Activated T-helper 17 cell treated with anti-CD3 and anti-CD28 coated beads, Interleukin-2, amount 50 U/mL, for 72 hours (primary cell): Measurements from ENCODE around the gene FOXJ3. TPM values are rescaled to one million over a fixed set of nuclear protein-coding genes. Genes with fewer than 3 reads are reported as not detected.

Source experiments
- ATAC-seq: fragments of 150-1000 bp; cut with Tn5 transposase; replicated peaks from 2 replicates; pipeline ENCODE4 v1.10.0; 2021; ENCODE audit warnings: mild to moderate bottlenecking, moderate library complexity
- H3K27ac Mint-ChIP-seq: one replicate; pipeline ENCODE4 v1.8.0; 2022; ENCODE audit warnings: mixed read lengths
- H3K27me3 Mint-ChIP-seq: one replicate; pipeline ENCODE4 v1.8.0; 2022; ENCODE audit warnings: mixed read lengths
- H3K36me3 Mint-ChIP-seq: one replicate; pipeline ENCODE4 v1.8.0; 2022; ENCODE audit warnings: low read depth, mild to moderate bottlenecking, mixed read lengths
- H3K4me1 Mint-ChIP-seq: one replicate; pipeline ENCODE4 v1.8.0; 2022; ENCODE audit warnings: mixed read lengths
- H3K4me3 Mint-ChIP-seq: one replicate; pipeline ENCODE4 v1.8.0; 2022; ENCODE audit warnings: mild to moderate bottlenecking, mixed read lengths
- H3K9me3 Mint-ChIP-seq: one replicate; pipeline ENCODE4 v1.8.0; 2022; ENCODE audit warnings: mixed read lengths
- total RNA-seq, 2 donors: library from RNA; stranded (reverse); gene quantifications; one replicate each; pipeline ENCODE4 v1.2.3, GENCODE V29; 2022

Gene FOXJ3
- total RNA-seq, 2 donors from 2014 or later = 48.8 to 53.6 TPM

GRCh38 chr1:42348498-42348897, 13.5 kb upstream of the FOXJ3 start:
- Mint-ChIP-seq H3K4me3 (no peak overlapping the region), H3K27me3 (peaks cover 23% of the 10 kb centered on the region), H3K27ac (no peak overlapping the region), H3K4me1 (no peaks in the 10 kb centered on the region), H3K9me3 (no peaks in the 10 kb centered on the region), H3K36me3 (no peaks in the 10 kb centered on the region)
- ATAC-seq = no peak

GRCh38 chr1:42343049-42343448, 8.0 kb upstream of the FOXJ3 start:
- no peaks in the 10 kb centered on the region for H3K36me3 Mint-ChIP-seq
- H3K4me3 Mint-ChIP-seq = no peak overlapping the region
- H3K27ac Mint-ChIP-seq = no peak overlapping the region
- H3K27me3 Mint-ChIP-seq = peaks cover 3% of the 10 kb centered on the region
- no peaks in the 10 kb centered on the region for H3K4me1 Mint-ChIP-seq
- no peaks in the 10 kb centered on the region for H3K9me3 Mint-ChIP-seq
- ATAC-seq = no peak

- no peak for ATAC-seq
- H3K27ac Mint-ChIP-seq = no peak overlapping the region
- no peaks in the 10 kb centered on the region for H3K36me3 Mint-ChIP-seq
- H3K4me1 Mint-ChIP-seq = peaks cover 11% of the 10 kb centered on the region
- no peaks in the 10 kb centered on the region for H3K27me3 Mint-ChIP-seq
- no peak overlapping the region for H3K4me3 Mint-ChIP-seq
- H3K9me3 Mint-ChIP-seq = no peaks in the 10 kb centered on the region
Measured at GRCh38 chr1:42340901-42341300, 5.9 kb upstream of the FOXJ3 start.

GRCh38 chr1:42340093-42340492, 5.1 kb upstream of the FOXJ3 start:
- H3K36me3 Mint-ChIP-seq = no peaks in the 10 kb centered on the region
- no peak overlapping the region for H3K27ac Mint-ChIP-seq
- H3K4me1 Mint-ChIP-seq = peaks cover 13% of the 10 kb centered on the region
- ATAC-seq = no peak
- H3K9me3 Mint-ChIP-seq = no peaks in the 10 kb centered on the region
- no peak overlapping the region for H3K4me3 Mint-ChIP-seq
- H3K27me3 Mint-ChIP-seq = no peaks in the 10 kb centered on the region

- H3K4me3 Mint-ChIP-seq = no peak overlapping the region
- H3K27ac Mint-ChIP-seq = no peak overlapping the region
- peaks cover 30% of the 10 kb centered on the region for H3K4me1 Mint-ChIP-seq
Measured at GRCh38 chr1:42336978-42337377, 1.9 kb upstream of the FOXJ3 start.

GRCh38 chr1:42335809-42336518, 929 bp upstream of the FOXJ3 start:
- Mint-ChIP-seq H3K27me3 (no peaks in the 10 kb centered on the region), H3K36me3 (peaks cover 13% of the 10 kb centered on the region), H3K4me3 (peak overlapping the region; percentile 89), H3K4me1 (peaks cover 33% of the 10 kb centered on the region), H3K27ac (peak overlapping the region; percentile 90), H3K9me3 (no peaks in the 10 kb centered on the region)
- peak; percentile 5 for ATAC-seq

More at GRCh38 chr1:42336978-42337377, 1.9 kb upstream of the FOXJ3 start:
- Mint-ChIP-seq H3K36me3 (peaks cover 13% of the 10 kb centered on the region), H3K9me3 (no peaks in the 10 kb centered on the region), H3K27me3 (no peaks in the 10 kb centered on the region)
- no peak for ATAC-seq

- peaks cover 43% of the 10 kb centered on the region for H3K4me1 Mint-ChIP-seq
- peaks cover 13% of the 10 kb centered on the region for H3K36me3 Mint-ChIP-seq
- H3K4me3 Mint-ChIP-seq = peak overlapping the region; percentile 97
- H3K9me3 Mint-ChIP-seq = no peaks in the 10 kb centered on the region
- H3K27ac Mint-ChIP-seq = peak overlapping the region; percentile 95
- H3K27me3 Mint-ChIP-seq = no peaks in the 10 kb centered on the region
- ATAC-seq = peak; percentile 67
Measured at GRCh38 chr1:42334240-42335049, 590 bp downstream of the FOXJ3 start.

- H3K4me3 Mint-ChIP-seq = peak overlapping the region; percentile 97
- H3K4me1 Mint-ChIP-seq = peaks cover 48% of the 10 kb centered on the region
- ATAC-seq = no peak
- H3K36me3 Mint-ChIP-seq = peaks cover 13% of the 10 kb centered on the region
- H3K27me3 Mint-ChIP-seq = no peaks in the 10 kb centered on the region
- no peaks in the 10 kb centered on the region for H3K9me3 Mint-ChIP-seq
- peak overlapping the region; percentile 95 for H3K27ac Mint-ChIP-seq
Measured at GRCh38 chr1:42333662-42334239, 1.3 kb downstream of the FOXJ3 start.

- Mint-ChIP-seq H3K36me3 (peaks cover 13% of the 10 kb centered on the region), H3K27ac (no peak overlapping the region), H3K27me3 (no peaks in the 10 kb centered on the region), H3K4me1 (peaks cover 48% of the 10 kb centered on the region), H3K9me3 (no peaks in the 10 kb centered on the region), H3K4me3 (peak overlapping the region; percentile 97)
- ATAC-seq = no peak
Measured at GRCh38 chr1:42332877-42333276, 2.2 kb downstream of the FOXJ3 start.

GRCh38 chr1:42330215-42330614, 4.8 kb downstream of the FOXJ3 start:
- Mint-ChIP-seq H3K36me3 (peaks cover 13% of the 10 kb centered on the region), H3K4me1 (peaks cover 54% of the 10 kb centered on the region), H3K9me3 (no peaks in the 10 kb centered on the region), H3K4me3 (no peak overlapping the region), H3K27me3 (no peaks in the 10 kb centered on the region), H3K27ac (no peak overlapping the region)
- ATAC-seq = no peak

- Mint-ChIP-seq H3K9me3 (no peaks in the 10 kb centered on the region), H3K4me3 (no peak overlapping the region), H3K36me3 (peaks cover 9% of the 10 kb centered on the region), H3K4me1 (peaks cover 62% of the 10 kb centered on the region), H3K27me3 (no peaks in the 10 kb centered on the region), H3K27ac (no peak overlapping the region)
- no peak for ATAC-seq
Measured at GRCh38 chr1:42328916-42329496, 6.0 kb downstream of the FOXJ3 start.

- H3K27me3 Mint-ChIP-seq = no peaks in the 10 kb centered on the region
- no peak overlapping the region for H3K27ac Mint-ChIP-seq
- no peaks in the 10 kb centered on the region for H3K36me3 Mint-ChIP-seq
- no peak for ATAC-seq
- H3K9me3 Mint-ChIP-seq = no peaks in the 10 kb centered on the region
- H3K4me1 Mint-ChIP-seq = peaks cover 61% of the 10 kb centered on the region
- no peak overlapping the region for H3K4me3 Mint-ChIP-seq
Measured at GRCh38 chr1:42328047-42328625, 6.9 kb downstream of the FOXJ3 start.

GRCh38 chr1:42325014-42325402, 10.0 kb downstream of the FOXJ3 start:
- Mint-ChIP-seq H3K4me1 (peaks cover 64% of the 10 kb centered on the region), H3K27me3 (no peaks in the 10 kb centered on the region), H3K36me3 (no peaks in the 10 kb centered on the region), H3K9me3 (no peaks in the 10 kb centered on the region), H3K4me3 (no peak overlapping the region), H3K27ac (peak overlapping the region; percentile 48)
- no peak for ATAC-seq

- Mint-ChIP-seq H3K27ac (no peak overlapping the region), H3K4me3 (no peak overlapping the region), H3K27me3 (no peaks in the 10 kb centered on the region), H3K4me1 (peaks cover 67% of the 10 kb centered on the region), H3K36me3 (no peaks in the 10 kb centered on the region), H3K9me3 (no peaks in the 10 kb centered on the region)
- ATAC-seq = no peak
Measured at GRCh38 chr1:42324398-42325013, 10.5 kb downstream of the FOXJ3 start.
